Neural progenitor cell (in vitro differentiated cells): ENCODE data around the gene DDX25.

Experiments
- CTCF ChIP-seq: fragments of 200-600 bp; sonication (generic); IDR thresholded peaks from 2 replicates; pipeline ENCODE4 v1.5.1; 2017; ENCODE audit warnings: antibody characterized with exemption, mild to moderate bottlenecking
- EZH2 ChIP-seq: fragments of 200-600 bp; sonication (generic); IDR thresholded peaks from 2 replicates; pipeline ENCODE4 v1.6.1; 2017; ENCODE audit warnings: antibody characterized with exemption, mild to moderate bottlenecking, moderate library complexity

GRCh38 chr11:125949271-125950177 lies 45.2 kb downstream of the DDX25 start:
- TF ChIP-seq CTCF = no peak
- no peak for TF ChIP-seq EZH2
